K562 (cell line): ENCODE results near the gene ACADVL. TPM values are rescaled to one million over a fixed set of nuclear protein-coding genes. Genes with fewer than 3 reads are reported as not detected.

Experiments
- CGGBP1 ChIP-seq: fragments of 250-450 bp; sonication (Bioruptor Pico); IDR thresholded peaks from 2 replicates; pipeline ENCODE4 v1.9.0; 2021; ENCODE audit warnings: mild to moderate bottlenecking
- CSDE1 ChIP-seq, 2 experiments: fragments of 450-650 bp; IDR thresholded peaks; 2 replicates each; pipeline ENCODE4 v1.6.1; 2016; ENCODE audit warnings: mild to moderate bottlenecking in 1 of 2
- CTBP1 ChIP-seq: fragments of 450-650 bp; IDR thresholded peaks from 2 replicates; pipeline ENCODE4 v1.6.1; 2016; ENCODE audit warnings: borderline replicate concordance
- E2F8 ChIP-seq: fragments of 450-650 bp; IDR thresholded peaks from 2 replicates; pipeline ENCODE4 v1.7.1; 2018; ENCODE audit warnings: mild to moderate bottlenecking, low read depth; ENCODE audit not compliant: partially characterized antibody
- HOXB6 ChIP-seq: fragments of 250-450 bp; sonication (Bioruptor Pico); IDR thresholded peaks from 2 replicates; pipeline ENCODE4 v1.5.1; 2022; ENCODE audit warnings: mild to moderate bottlenecking, borderline replicate concordance
- NFE2L1 ChIP-seq: fragments of 450-650 bp; IDR thresholded peaks from 2 replicates; pipeline ENCODE4 v1.6.1; 2016; ENCODE audit warnings: missing genetic modification characterization, low read depth, mild to moderate bottlenecking, missing compliant biosample characterization, moderate library complexity, borderline replicate concordance
- POLR2G ChIP-seq: fragments of 200-400 bp; formaldehyde crosslinking; IDR thresholded peaks from 2 replicates; pipeline ENCODE4 v1.6.1; 2017; ENCODE audit warnings: low read depth, mild to moderate bottlenecking, antibody characterized with exemption, low read length, moderate library complexity
- RFX1 ChIP-seq: fragments of 450-650 bp; IDR thresholded peaks from 2 replicates; pipeline ENCODE4 v1.6.1; 2016; ENCODE audit warnings: mild to moderate bottlenecking, moderate library complexity
- STAT5A ChIP-seq: IDR thresholded peaks from 2 replicates; pipeline ENCODE4 v1.6.1; 2012; ENCODE audit warnings: low read length, inconsistent platforms, borderline replicate concordance
- VEZF1 ChIP-seq: fragments of 200-800 bp; sonication (Bioruptor generic); IDR thresholded peaks from 2 replicates; pipeline ENCODE4 v1.6.1; 2017; ENCODE audit warnings: missing genetic modification characterization, missing compliant biosample characterization
- ZBTB40 ChIP-seq, 2 experiments: fragments of 450-650 bp in 1 of 2; sonication (generic) in 1 of 2; formaldehyde crosslinking in 1 of 2; IDR thresholded peaks; 2 replicates each; pipeline versions ENCODE4 v1.7.1 to v1.9.0; 2016 to 2022; ENCODE audit warnings: inconsistent platforms in 1 of 2, mild to moderate bottlenecking in 1 of 2, missing genetic modification reagents in 1 of 2
- ZNF232 ChIP-seq: sonication (generic); formaldehyde crosslinking; IDR thresholded peaks from 2 replicates; pipeline ENCODE4 v1.8.0; 2022; ENCODE audit warnings: mild to moderate bottlenecking, missing genetic modification reagents
- polyA plus RNA-seq, 8 experiments: library from polyadenylated mRNA; depleted of rRNA in 4 of 8; stranded (reverse) in 5 of 8; unstranded in 3 of 8; fragments of >200 nt; fragmentation: Nextera tagmentation in 2 of 8; fragmentation: Illumina TruSeq in 1 of 8; extraction: Ambion mirVana in 2 of 8; extraction: Trizol in 1 of 8; gene quantifications; 2 replicates each; pipeline versions ENCODE4 v1.2.1 to v1.2.3, GENCODE V29; 2011 to 2014; ENCODE audit warnings: inconsistent platforms in 1 of 8, missing spikeins in 1 of 8
- total RNA-seq, 7 experiments: library from RNA; depleted of rRNA in 6 of 7; stranded (reverse); fragments of >200 nt in 6 of 7; fragmentation: Illumina TruSeq in 2 of 7; extraction: Trizol in 2 of 7; gene quantifications; 2 replicates each; pipeline versions ENCODE4 v1.2.1 to v1.2.3, GENCODE V29; 2011 to 2021; ENCODE audit warnings: low replicate concordance in 1 of 7

Gene ACADVL
- total and polyA plus RNA-seq, 9 of the 15 experiments (the other 6 are each of a cell fraction or from before 2014, with no cell fraction given) = 25.5 to 449 (median 214) TPM

DNA sequence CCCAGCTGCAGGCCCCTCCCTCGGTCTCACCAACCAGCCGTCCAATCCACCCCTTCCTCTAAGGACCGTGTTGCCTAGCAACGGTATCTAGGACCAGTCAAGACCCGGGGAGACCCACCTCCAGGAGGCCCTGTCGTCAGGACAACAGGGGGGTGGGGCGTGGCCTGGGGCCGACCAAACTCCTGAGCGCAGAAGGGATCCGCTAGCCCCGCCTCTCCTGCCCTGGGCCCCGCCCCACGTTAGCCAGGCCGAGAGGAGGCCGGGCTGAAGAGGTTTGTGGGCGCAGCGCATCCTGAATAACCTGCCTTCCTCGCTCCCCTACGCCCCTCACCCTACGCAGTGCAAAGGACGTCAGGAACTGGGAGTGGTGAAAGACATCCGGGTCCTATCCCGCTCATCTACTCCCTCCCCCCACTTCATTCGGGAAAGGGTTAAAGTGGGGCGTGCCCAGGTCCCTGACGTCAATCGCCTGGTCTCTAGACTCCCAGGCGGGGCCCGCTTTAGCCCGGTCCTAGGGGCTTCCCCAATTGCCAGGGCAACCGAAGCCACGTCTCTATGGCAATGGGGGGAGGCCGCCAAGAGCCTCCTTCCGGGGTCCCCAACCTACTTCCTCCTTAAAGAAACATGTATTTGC is 14.8 kb upstream of the ACADVL start (continued):
- TF ChIP-seq E2F8 (no peak), ZNF232 (CRISPR knock-in tag) (no peak), STAT5A (no peak), VEZF1 (peak; percentile 70), CTBP1 (peak; percentile 33; the same call in 1 of the 2 replicates), CGGBP1 (CRISPR knock-in tag) (no peak), CSDE1 (IDR thresholded peaks at IDR 0.05) (peak in 1 of 2 experiments; percentile 94; a peak in 2 of 4 replicates), NFE2L1 (tag) (no peak), POLR2G (no peak), RFX1 (peak; percentile 99), ZBTB40 (IDR thresholded peaks at IDR 0.05) (no peak), ZBTB40 (CRISPR knock-in tag; IDR thresholded peaks at IDR 0.05) (no peak), HOXB6 (CRISPR knock-in tag) (no peak)
